Activated T-helper 2 cell treated with anti-CD3 and anti-CD28 coated beads, Interferon-gamma antibody, Interleukin-2, Interleukin-4, amounts not matched to agents 10 μg/mL and 5 μg/mL and 100 μg/mL, durations not matched to agents 14 hours and 24 hours and 36 hours (primary cell): Measurements from ENCODE around the gene IQGAP2. TPM values are rescaled to one million over a fixed set of nuclear protein-coding genes. Genes with fewer than 3 reads are reported as not detected.

Experiments
- DNase-seq: peaks from one replicate; pipeline ENCODE4 v3.0.0; 2021; ENCODE audit warnings: low spot score
- H3K27ac Mint-ChIP-seq: one replicate; pipeline ENCODE4 v1.8.0; 2021; ENCODE audit warnings: mixed read lengths
- H3K27me3 Mint-ChIP-seq: one replicate; pipeline ENCODE4 v1.8.0; 2021; ENCODE audit warnings: low read depth, mixed read lengths
- H3K36me3 Mint-ChIP-seq: one replicate; pipeline ENCODE4 v1.8.0; 2021; ENCODE audit warnings: low read depth, mixed read lengths
- H3K4me1 Mint-ChIP-seq: one replicate; pipeline ENCODE4 v1.8.0; 2021; ENCODE audit warnings: low read depth, mixed read lengths
- H3K4me3 Mint-ChIP-seq: one replicate; pipeline ENCODE4 v1.8.0; 2021; ENCODE audit warnings: low read depth, mild to moderate bottlenecking, moderate library complexity, mixed read lengths
- H3K9me3 Mint-ChIP-seq: one replicate; pipeline ENCODE4 v1.8.0; 2021; ENCODE audit warnings: mixed read lengths
- intact Hi-C: fragments of 100-400 bp; cut with micrococcal nuclease; formaldehyde crosslinking; loops from one replicate; pipeline ENCODE4 v1.15.1; 2023
- total RNA-seq: library from RNA; stranded (reverse); gene quantifications from 2 replicates; pipeline ENCODE4 v1.2.3, GENCODE V29; 2022

Gene IQGAP2
- total RNA-seq, 1 donor from 2014 or later: 28.3 TPM

GRCh38 chr5:76388236-76388635 lies 14.8 kb upstream of the IQGAP2 start:
- no peak overlapping the region for H3K27ac Mint-ChIP-seq
- H3K36me3 Mint-ChIP-seq: peaks cover 3% of the 10 kb centered on the region
- no peak for DNase-seq
- peaks cover 38% of the 10 kb centered on the region for H3K4me1 Mint-ChIP-seq
- H3K9me3 Mint-ChIP-seq: no peaks in the 10 kb centered on the region
- intact Hi-C loops: no loop called here
- peaks cover 2% of the 10 kb centered on the region for H3K27me3 Mint-ChIP-seq
- no peak overlapping the region for H3K4me3 Mint-ChIP-seq

- no peaks in the 10 kb centered on the region for H3K9me3 Mint-ChIP-seq
- H3K27ac Mint-ChIP-seq: no peak overlapping the region
- intact Hi-C loops: no loop called here
- H3K4me3 Mint-ChIP-seq: no peak overlapping the region
- no peak for DNase-seq
- peaks cover 2% of the 10 kb centered on the region for H3K27me3 Mint-ChIP-seq
- peaks cover 38% of the 10 kb centered on the region for H3K4me1 Mint-ChIP-seq
- peaks cover 3% of the 10 kb centered on the region for H3K36me3 Mint-ChIP-seq
These were observed 14.1 kb upstream of the IQGAP2 start for GRCh38 chr5:76388791-76389512.

- Mint-ChIP-seq H3K4me3 (no peak overlapping the region), H3K27ac (no peak overlapping the region), H3K27me3 (peaks cover 2% of the 10 kb centered on the region), H3K9me3 (no peaks in the 10 kb centered on the region), H3K4me1 (peaks cover 37% of the 10 kb centered on the region), H3K36me3 (peaks cover 3% of the 10 kb centered on the region)
- intact Hi-C loops: no loop called here
- no peak for DNase-seq
These were observed 13.5 kb upstream of the IQGAP2 start for GRCh38 chr5:76389513-76390154.

- intact Hi-C loops: no loop called here
- Mint-ChIP-seq H3K36me3 (peaks cover 3% of the 10 kb centered on the region), H3K9me3 (no peaks in the 10 kb centered on the region), H3K4me1 (peaks cover 38% of the 10 kb centered on the region), H3K27ac (no peak overlapping the region), H3K4me3 (no peak overlapping the region), H3K27me3 (peaks cover 2% of the 10 kb centered on the region)
- no peak for DNase-seq
These were observed 12.1 kb upstream of the IQGAP2 start for GRCh38 chr5:76391014-76391413.

GRCh38 chr5:76393035-76393680 lies 9.9 kb upstream of the IQGAP2 start:
- no peak overlapping the region for H3K4me3 Mint-ChIP-seq
- H3K9me3 Mint-ChIP-seq: no peaks in the 10 kb centered on the region
- DNase-seq: no peak
- peaks cover 38% of the 10 kb centered on the region for H3K4me1 Mint-ChIP-seq
- H3K27me3 Mint-ChIP-seq: peaks cover 2% of the 10 kb centered on the region
- peaks cover 3% of the 10 kb centered on the region for H3K36me3 Mint-ChIP-seq
- H3K27ac Mint-ChIP-seq: no peak overlapping the region
- intact Hi-C loops: no loop called here

GRCh38 chr5:76397200-76397599 lies 5.9 kb upstream of the IQGAP2 start:
- Mint-ChIP-seq H3K4me1 (peaks cover 28% of the 10 kb centered on the region), H3K36me3 (peaks cover 3% of the 10 kb centered on the region), H3K9me3 (no peaks in the 10 kb centered on the region), H3K4me3 (no peak overlapping the region), H3K27ac (no peak overlapping the region), H3K27me3 (peaks cover 14% of the 10 kb centered on the region)
- intact Hi-C loops: no loop called here
- DNase-seq: no peak

GRCh38 chr5:76399268-76399667 lies 3.8 kb upstream of the IQGAP2 start:
- Mint-ChIP-seq H3K27me3 (peaks cover 14% of the 10 kb centered on the region), H3K4me1 (peaks cover 15% of the 10 kb centered on the region), H3K9me3 (no peaks in the 10 kb centered on the region), H3K27ac (no peak overlapping the region), H3K36me3 (no peaks in the 10 kb centered on the region), H3K4me3 (no peak overlapping the region)
- intact Hi-C loops: no loop called here
- no peak for DNase-seq

- intact Hi-C loops: loop anchor here (5.0 to 10.0 kb wide), 6 partner anchors 57 to 1063 kb away; partner anchors contain the start of genes AGGF1 and HMGCR
- peaks cover 14% of the 10 kb centered on the region for H3K27me3 Mint-ChIP-seq
- H3K27ac Mint-ChIP-seq: no peak overlapping the region
- no peak overlapping the region for H3K4me3 Mint-ChIP-seq
- no peaks in the 10 kb centered on the region for H3K36me3 Mint-ChIP-seq
- H3K9me3 Mint-ChIP-seq: no peaks in the 10 kb centered on the region
- H3K4me1 Mint-ChIP-seq: peaks cover 25% of the 10 kb centered on the region
- no peak for DNase-seq
These were observed 2.6 kb upstream of the IQGAP2 start for GRCh38 chr5:76400466-76400865.

- Mint-ChIP-seq H3K4me1 (peaks cover 38% of the 10 kb centered on the region), H3K36me3 (peaks cover 5% of the 10 kb centered on the region), H3K4me3 (peak overlapping the region; percentile 95), H3K27me3 (peaks cover 14% of the 10 kb centered on the region), H3K27ac (peak overlapping the region; percentile 44), H3K9me3 (no peaks in the 10 kb centered on the region)
- intact Hi-C loops: loop anchor here (1.0 to 10.0 kb wide), 13 partner anchors 34 to 1065 kb away; partner anchors contain the start of genes AGGF1 and HMGCR
- DNase-seq: no peak
These were observed 1.3 kb upstream of the IQGAP2 start for GRCh38 chr5:76401801-76402250.

GRCh38 chr5:76402251-76402885 lies 717 bp upstream of the IQGAP2 start:
- Mint-ChIP-seq H3K9me3 (no peaks in the 10 kb centered on the region), H3K4me1 (peaks cover 43% of the 10 kb centered on the region), H3K27ac (peak overlapping the region; percentile 94), H3K27me3 (peaks cover 14% of the 10 kb centered on the region), H3K36me3 (peaks cover 10% of the 10 kb centered on the region), H3K4me3 (peak overlapping the region; percentile 95)
- intact Hi-C loops: loop anchor here (1.0 to 10.0 kb wide), 13 partner anchors 34 to 1065 kb away; partner anchors contain the start of genes AGGF1 and HMGCR
- peak; percentile 76 for DNase-seq

- peak overlapping the region; percentile 94 for H3K27ac Mint-ChIP-seq
- peaks cover 13% of the 10 kb centered on the region for H3K27me3 Mint-ChIP-seq
- peak; percentile 59 for DNase-seq
- peaks cover 10% of the 10 kb centered on the region for H3K36me3 Mint-ChIP-seq
- peak overlapping the region; percentile 95 for H3K4me3 Mint-ChIP-seq
- peaks cover 44% of the 10 kb centered on the region for H3K4me1 Mint-ChIP-seq
- no peaks in the 10 kb centered on the region for H3K9me3 Mint-ChIP-seq
- intact Hi-C loops: loop anchor here (1.0 to 10.0 kb wide), 10 partner anchors 54 to 1066 kb away; partner anchors contain the start of genes AGGF1 and HMGCR
These were observed 709 bp downstream of the IQGAP2 start for GRCh38 chr5:76403766-76404222.
